Omental fat pad (tissue), 4 donors: Measurements from ENCODE around the gene ITPRIP. TPM values are rescaled to one million over a fixed set of nuclear protein-coding genes. Genes with fewer than 3 reads are reported as not detected.
A peak's percentile ranks its signal among the peaks of the same experiment; 100 is the strongest.

Experiments used
- ATAC-seq: fragments of 150-250 bp; one replicate; pipeline ENCODE4 v1.9.1; 2016; ENCODE audit warnings: mild to moderate bottlenecking, moderate library complexity; ENCODE audit not compliant: low FRiP score
- DNase-seq: peaks from one replicate; pipeline ENCODE4 v3.0.0-alpha.2; 2019; ENCODE audit warnings: low spot score
- total RNA-seq, 4 donors: library from RNA; depleted of rRNA; stranded (reverse); fragments of >200 nt; gene quantifications; one replicate each; pipeline ENCODE4 v1.1.0, GENCODE V29; 2016
- TF ChIP-seq, protein P1 (sequence below), 3 donors: fragments of 450-650 bp; IDR thresholded peaks; one replicate each; pipeline ENCODE4 v1.5.1; 2016 to 2017; ENCODE audit warnings: antibody characterized with exemption in 3 of 3, mild to moderate bottlenecking in 3 of 3, moderate library complexity in 2 of 3

Gene ITPRIP
- total RNA-seq, 4 donors from 2014 or later, result 23.4 to 66.2 (median 49.9) TPM

DNA sequence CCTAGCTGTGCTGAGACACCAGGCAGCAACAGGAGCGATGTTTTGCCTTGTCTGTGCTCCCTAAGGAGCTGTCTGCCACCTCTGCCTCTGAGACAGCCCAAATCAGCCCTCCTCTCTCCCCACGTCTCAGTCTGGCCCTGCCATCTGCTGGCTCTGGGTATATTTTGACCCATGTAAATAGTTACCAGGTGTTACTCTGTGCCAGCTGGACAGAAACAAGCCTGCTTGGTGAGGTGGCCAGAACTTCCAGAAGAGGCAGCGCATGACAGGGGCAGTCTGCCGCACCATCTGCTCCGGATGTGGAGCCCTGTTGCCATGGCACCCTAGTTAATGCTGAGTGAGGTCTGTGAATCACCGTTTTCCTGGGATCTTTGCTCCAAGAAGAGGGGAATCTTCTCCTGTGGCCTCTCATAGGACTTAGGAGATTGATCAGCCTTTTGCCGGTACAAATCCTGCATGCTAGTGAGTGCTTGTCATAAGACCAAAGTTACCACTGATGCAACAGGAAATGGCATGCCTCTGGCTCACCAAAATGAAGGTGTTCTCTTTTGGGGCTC is 37.5 kb downstream of the ITPRIP start:
- ATAC-seq (no peak), DNase-seq (peak; percentile 22)
- TF ChIP-seq, protein P1, sequence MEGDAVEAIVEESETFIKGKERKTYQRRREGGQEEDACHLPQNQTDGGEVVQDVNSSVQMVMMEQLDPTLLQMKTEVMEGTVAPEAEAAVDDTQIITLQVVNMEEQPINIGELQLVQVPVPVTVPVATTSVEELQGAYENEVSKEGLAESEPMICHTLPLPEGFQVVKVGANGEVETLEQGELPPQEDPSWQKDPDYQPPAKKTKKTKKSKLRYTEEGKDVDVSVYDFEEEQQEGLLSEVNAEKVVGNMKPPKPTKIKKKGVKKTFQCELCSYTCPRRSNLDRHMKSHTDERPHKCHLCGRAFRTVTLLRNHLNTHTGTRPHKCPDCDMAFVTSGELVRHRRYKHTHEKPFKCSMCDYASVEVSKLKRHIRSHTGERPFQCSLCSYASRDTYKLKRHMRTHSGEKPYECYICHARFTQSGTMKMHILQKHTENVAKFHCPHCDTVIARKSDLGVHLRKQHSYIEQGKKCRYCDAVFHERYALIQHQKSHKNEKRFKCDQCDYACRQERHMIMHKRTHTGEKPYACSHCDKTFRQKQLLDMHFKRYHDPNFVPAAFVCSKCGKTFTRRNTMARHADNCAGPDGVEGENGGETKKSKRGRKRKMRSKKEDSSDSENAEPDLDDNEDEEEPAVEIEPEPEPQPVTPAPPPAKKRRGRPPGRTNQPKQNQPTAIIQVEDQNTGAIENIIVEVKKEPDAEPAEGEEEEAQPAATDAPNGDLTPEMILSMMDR (IDR thresholded peaks at IDR 0.05), result no peak

DNA sequence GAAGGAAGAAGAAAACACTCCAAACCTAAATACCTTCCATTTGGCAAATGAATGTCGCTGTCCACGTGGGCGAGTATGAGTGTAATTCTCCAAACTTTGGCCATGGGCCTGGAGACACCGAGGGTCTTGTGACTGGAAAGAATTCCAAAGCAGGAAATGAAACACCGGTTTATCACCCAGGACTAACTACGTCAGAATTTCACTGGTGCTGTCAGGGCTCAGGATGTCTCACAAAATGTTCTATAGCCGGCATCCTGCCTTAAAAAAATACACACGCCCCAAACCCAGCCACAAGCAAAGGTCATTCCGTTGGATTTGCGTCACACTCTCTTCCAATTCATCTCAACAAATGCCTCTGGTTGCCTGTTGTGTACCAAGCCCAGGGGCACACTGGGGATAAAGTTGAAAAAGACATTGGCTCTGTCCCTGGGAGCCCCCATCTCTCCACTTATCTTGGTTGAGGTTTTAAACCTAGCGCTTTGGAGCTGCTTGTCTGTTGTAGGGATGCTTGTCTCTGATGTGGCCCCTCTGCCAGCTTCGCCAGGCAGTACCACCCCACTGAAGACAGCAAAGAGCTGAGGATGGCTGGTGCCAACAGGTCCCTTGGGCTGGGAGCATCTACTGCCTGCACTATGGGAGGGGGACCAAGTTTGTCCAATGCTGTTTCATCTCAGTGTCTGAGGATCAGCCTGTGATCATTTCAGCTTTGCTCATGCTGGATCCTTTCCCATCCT is 38.1 kb downstream of the ITPRIP start:
- DNase-seq (peak; percentile 20), ATAC-seq (peak; percentile 35)

DNA sequence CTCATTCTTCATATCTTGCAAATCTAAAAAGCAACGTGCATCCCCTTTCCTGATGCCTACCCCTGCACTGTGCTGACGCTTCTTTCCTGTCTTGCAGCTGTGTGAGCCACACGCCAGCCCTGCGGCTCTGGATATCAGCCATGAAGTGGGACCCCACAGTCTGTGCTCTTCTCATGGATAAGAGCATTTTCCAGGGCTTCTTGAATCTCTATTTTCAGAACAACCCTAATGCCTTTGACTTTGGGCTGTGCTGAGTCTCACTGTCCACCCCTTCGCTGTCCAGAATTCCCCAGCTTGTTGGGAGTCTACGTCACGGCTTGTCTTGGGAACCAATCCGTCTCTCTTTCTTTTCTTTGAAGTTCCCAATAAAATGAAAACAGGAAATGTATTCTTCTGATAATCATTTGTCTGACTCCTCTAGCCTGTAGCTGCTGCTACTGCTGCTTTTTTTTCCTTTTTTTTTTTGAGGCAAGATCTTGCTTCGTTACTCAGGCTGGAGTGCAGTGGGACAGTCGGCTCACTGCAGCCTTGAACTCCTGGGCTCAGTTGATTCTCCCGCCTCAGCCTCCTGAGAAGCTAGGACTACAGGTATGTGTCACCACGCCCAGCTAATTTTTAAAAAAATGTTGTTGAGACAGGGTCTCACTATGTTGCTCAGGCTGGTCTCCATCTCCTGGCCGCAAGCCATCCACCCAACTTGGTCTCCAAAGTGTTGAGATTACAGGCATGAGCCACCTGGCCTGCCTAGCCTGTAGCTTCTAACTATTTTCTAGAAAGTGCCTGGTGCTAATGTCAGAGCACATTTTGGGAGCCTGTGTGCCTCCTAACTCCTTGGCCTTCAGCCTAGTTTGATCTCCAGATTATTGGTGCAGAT is 39.0 kb downstream of the ITPRIP start:
- TF ChIP-seq, protein P1 (IDR thresholded peaks at IDR 0.05), result no peak
- peak; percentile 20 for DNase-seq
- ATAC-seq, result no peak

More for the DNA sequence above, 38.1 kb downstream of the ITPRIP start:
- TF ChIP-seq, protein P1 (IDR thresholded peaks at IDR 0.05), result no peak

DNA sequence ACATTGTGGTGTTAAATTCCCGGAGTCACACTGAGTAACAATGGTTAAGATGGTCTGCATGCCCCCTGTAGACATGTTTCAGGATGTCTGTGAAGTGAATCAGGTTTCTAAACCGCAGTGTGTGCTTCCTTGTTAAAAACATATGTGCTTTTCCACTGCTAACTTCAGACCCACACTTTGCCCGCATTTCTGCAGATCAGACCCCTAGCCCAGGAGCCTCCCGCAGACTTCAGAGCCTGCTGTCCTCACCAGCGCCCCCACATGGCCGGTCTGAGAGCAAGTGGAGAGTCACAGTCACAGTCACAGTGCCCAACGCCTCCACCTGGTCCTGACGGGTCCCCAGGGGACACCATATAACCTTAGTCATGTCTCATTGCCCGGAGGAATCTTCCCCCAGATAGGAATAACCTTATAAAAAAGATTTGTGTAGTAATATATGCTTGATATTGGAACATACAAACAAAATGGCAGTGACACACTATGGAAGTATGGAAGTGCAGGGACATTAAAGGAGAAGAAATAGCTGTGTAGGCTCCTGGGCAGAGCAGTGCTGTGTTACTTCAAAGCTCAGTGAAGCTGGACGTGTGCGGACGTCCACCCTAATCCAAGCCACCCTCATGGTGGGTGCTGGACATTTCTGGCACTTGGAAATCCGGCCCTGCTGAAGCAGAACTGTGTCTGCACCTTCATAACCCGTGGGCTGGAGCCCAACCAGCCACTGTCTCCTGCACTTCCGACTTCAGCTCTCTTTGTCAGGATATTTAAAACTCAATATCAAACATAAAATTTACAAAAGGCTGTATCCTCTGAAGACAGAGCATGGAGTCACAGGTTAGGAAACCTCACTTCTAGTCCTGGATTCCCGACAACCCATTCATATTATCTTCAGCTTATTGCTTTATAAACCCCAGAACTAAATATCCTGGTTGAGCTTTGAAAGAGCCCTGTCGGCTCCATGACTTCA is 40.3 kb downstream of the ITPRIP start:
- ATAC-seq, result no peak
- no peak for DNase-seq
- TF ChIP-seq, protein P1 (IDR thresholded peaks at IDR 0.05), result no peak

DNA sequence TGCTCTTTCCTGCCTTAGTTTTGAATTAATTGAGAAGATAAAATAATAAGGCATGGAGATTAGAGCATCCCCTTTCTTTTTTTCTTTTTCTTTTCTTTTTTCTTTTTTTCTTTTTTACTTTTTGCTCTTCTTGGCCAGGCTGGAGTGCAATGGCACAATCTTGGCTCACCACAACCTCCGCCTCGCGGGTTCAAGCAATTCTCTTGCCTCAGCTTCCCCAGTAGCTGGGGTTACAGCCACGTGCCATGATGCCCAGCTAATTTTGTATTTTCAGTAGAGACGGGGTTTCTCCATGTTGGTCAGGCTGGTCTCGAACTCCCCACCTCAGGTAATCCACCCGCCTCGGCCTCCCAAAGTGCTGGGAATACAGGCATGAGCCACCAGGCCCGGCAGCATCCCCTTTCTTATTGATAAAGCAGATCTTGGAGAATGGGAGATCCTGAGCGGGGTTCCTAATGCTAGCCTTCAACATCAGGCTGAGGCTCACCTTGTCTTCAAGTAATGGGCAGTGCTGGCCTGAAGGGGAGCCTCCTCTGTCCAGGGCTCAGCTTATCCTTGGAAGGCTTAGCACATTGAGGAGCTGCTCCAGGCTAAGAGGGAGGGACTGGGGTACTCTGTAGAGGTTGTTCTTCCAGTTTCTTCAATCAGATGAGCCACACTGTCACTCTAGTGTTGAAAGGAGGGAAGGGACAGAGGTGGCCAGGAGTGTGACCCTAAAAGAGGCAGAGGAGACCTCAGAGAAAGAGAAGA is 41.4 kb downstream of the ITPRIP start:
- ATAC-seq (no peak), DNase-seq (no peak)

More for the DNA sequence above, 41.4 kb downstream of the ITPRIP start:
- TF ChIP-seq, protein P1 (IDR thresholded peaks at IDR 0.05), result no peak
